GM18873 (cell line): ENCODE results near the gene ANXA9.

ENCODE experiments used
- ATAC-seq: cut with Tn5 transposase; IDR thresholded peaks from one replicate; pipeline ENCODE4 v1.9.1; 2021; ENCODE audit warnings: mild to moderate bottlenecking, moderate library complexity, moderate number of reproducible peaks; ENCODE audit not compliant: unreplicated experiment, low FRiP score

Gene ANXA9

GRCh38 chr1:150981805-150982712 lies at the start of gene ANXA9:
Gene ANXA9 (plus strand): TSS chr1:150982292. CDS start chr1:150983106, 814 bp downstream.
- no peak for ATAC-seq

- no peak for ATAC-seq
Measured at GRCh38 chr1:150944856-150945255, 37.2 kb upstream of the ANXA9 start.

- ATAC-seq: no peak
Measured at GRCh38 chr1:150954708-150955107, 27.4 kb upstream of the ANXA9 start.

GRCh38 chr1:150955280-150955679 lies 26.8 kb upstream of the ANXA9 start:
- ATAC-seq: no peak

GRCh38 chr1:150957666-150958065 lies 24.4 kb upstream of the ANXA9 start:
- no peak for ATAC-seq

- ATAC-seq: no peak
Measured at GRCh38 chr1:150960646-150961045, 21.4 kb upstream of the ANXA9 start.

- ATAC-seq: no peak
Measured at GRCh38 chr1:150961756-150962155, 20.3 kb upstream of the ANXA9 start.

- ATAC-seq: no peak
Measured at GRCh38 chr1:150963321-150964163, 18.6 kb upstream of the ANXA9 start.

- ATAC-seq: no peak
Measured at GRCh38 chr1:150964164-150964489, 18.0 kb upstream of the ANXA9 start.

- no peak for ATAC-seq
Measured at GRCh38 chr1:150965605-150966004, 16.5 kb upstream of the ANXA9 start.

GRCh38 chr1:150966011-150966410 lies 16.1 kb upstream of the ANXA9 start:
- no peak for ATAC-seq

GRCh38 chr1:150967936-150968335 lies 14.2 kb upstream of the ANXA9 start:
- ATAC-seq: no peak

GRCh38 chr1:150968491-150968890 lies 13.6 kb upstream of the ANXA9 start:
- ATAC-seq: no peak

- no peak for ATAC-seq
Measured at GRCh38 chr1:150969626-150970025, 12.5 kb upstream of the ANXA9 start.

- no peak for ATAC-seq
Measured at GRCh38 chr1:150970808-150971582, 11.1 kb upstream of the ANXA9 start.

GRCh38 chr1:150971583-150972416 lies 10.3 kb upstream of the ANXA9 start:
- ATAC-seq: no peak

GRCh38 chr1:150972417-150972940 lies 9.6 kb upstream of the ANXA9 start:
- ATAC-seq: no peak

- no peak for ATAC-seq
Measured at GRCh38 chr1:150973258-150973835, 8.7 kb upstream of the ANXA9 start.

- ATAC-seq: no peak
Measured at GRCh38 chr1:150973836-150974579, 8.1 kb upstream of the ANXA9 start.
